Measurements from ENCODE around the gene SERPINB13.

The SERPINB13 gene, protein sequence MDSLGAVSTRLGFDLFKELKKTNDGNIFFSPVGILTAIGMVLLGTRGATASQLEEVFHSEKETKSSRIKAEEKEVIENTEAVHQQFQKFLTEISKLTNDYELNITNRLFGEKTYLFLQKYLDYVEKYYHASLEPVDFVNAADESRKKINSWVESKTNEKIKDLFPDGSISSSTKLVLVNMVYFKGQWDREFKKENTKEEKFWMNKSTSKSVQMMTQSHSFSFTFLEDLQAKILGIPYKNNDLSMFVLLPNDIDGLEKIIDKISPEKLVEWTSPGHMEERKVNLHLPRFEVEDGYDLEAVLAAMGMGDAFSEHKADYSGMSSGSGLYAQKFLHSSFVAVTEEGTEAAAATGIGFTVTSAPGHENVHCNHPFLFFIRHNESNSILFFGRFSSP

DNA sequence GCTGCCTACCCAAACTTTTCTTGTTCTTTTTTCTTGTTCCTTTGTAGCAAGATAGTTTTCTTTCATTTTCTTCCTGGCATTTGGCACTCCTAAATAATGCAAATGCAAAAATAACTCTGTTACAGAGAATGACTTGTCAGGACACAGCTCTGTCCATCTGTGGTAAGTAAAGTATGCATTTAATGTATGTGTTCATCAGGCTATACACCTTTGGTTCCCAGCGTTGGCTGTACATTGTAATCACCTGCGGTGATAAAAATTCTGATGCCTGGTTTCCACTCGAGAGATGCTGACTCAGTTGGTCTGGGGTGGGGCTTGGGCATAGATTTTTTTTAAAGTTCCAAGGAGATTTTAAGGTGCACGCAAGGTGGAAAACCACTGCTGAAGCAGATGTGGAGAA is at the start of gene SERPINB13:
Gene SERPINB13, plus strand, starts transcription at position 378 of the 400 bp plus-strand sequence. CDS start 1,325 bp downstream, outside the sequence.
- no peak for DNase-seq (ENCODE audit: low read depth, low spot score)

DNA sequence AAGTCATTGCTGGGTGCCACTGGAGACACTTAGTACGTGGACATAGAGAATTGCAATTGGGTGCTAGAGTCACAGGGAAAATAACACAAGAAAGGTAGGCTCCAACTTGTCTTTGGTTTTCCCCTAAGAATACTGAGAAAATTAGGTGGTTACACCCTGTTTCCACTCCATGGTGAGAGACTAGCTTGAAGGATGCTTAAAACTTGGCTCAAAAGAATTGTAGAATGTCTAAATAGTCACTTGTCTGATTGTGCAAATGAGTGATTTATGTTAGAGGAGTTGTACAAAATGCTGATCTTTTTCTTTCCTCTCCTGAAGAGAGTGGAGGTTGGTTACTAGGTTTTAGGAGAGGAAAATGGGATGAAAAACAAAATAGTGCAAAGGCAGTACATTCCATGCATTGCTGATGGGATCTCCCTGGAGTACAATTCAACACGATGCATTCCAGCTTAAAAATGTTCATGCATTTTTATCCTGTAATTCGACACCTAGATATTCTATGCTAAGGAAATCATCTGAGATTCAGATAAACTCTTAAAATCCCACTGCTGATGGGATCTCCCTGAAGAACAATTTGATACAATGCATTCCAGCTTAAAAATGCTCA is 47.1 kb upstream of the SERPINB13 start:
- no peak for DNase-seq (ENCODE audit: low read depth, low spot score)

DNA sequence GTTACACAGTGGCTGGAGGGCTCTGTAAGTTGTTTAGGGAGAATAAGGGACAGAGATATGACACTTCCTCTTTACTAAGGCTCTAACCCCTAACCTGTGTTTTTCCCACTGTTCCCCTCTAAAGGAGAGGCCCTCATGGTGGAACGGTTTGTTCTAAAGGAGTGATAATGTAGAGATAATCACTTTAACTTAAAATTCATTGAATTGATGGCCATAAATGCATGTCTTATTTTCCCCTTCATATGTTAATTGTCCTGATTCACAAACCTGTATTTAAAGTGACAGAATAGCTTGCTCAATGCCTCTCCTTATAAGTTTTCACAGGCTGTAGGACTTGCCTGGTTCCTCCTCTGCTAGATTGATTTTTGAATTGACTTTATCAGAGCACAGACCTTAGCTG is 45.1 kb upstream of the SERPINB13 start, which contains the start of gene SERPINB12:
Gene SERPINB12, plus strand, starts transcription at position 301 of the 400 bp plus-strand sequence. CDS start 13,791 bp downstream, outside the sequence.
- no peak for DNase-seq (ENCODE audit: low read depth, low spot score)

DNA sequence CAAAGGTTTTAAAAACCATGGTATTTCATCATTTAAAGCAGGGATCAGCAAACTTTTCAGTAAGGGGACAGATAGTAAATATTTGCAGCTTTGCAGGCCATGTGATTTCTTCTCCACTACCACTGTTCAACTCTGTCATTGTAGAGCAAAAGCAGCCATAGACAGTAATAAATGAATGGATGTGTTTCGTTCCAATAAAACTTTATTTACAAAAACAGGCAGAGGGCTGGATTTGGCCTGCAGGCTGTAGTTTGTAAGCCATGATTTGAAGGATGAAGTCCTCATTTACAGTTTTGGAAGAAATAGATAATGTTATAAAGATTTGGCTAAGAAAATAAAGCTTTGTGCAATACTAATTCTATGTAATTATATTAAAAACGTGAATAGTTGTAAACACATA is 43.1 kb upstream of the SERPINB13 start:
- no peak for DNase-seq (ENCODE audit: low read depth, low spot score)

DNA sequence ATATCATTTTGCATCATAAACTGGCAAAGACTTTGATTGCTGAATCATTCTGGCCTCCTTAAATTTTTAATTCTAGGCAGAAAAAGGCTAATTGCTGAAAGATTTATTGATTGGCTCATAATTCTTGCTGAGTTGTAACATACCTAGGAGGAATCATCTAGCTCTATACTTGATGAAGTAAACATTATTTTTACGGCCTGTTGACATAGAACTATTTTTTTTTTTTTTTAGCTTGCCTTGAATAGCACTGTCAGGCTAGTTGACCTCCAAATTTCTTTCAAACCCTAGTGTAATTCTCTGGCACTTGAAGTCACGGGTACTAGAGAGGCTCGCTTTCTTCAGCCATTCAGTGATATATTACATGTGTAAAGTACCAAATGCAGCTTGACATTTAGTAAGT is 42.1 kb upstream of the SERPINB13 start:
- DNase-seq (ENCODE audit: low read depth, low spot score) = no peak

DNA sequence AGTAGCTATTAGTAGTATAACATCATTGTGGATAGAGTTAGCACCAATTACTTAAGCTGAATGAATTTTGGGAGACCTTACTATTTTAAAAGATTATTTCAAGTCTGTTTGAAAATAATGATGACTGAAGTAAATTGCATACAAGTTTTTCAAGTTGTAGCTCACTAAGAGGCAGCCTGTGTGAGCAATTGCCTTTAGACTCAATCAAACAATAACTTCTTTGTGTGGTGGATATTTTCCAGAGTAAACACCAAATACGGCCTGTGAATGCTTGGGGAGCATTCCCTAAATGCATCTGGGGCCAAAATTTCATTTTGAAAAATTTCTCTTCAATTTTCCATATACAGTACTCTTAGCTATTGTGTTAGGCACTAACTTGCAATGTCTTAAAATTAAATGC is 37.1 kb upstream of the SERPINB13 start:
- DNase-seq (ENCODE audit: low read depth, low spot score) = no peak

DNA sequence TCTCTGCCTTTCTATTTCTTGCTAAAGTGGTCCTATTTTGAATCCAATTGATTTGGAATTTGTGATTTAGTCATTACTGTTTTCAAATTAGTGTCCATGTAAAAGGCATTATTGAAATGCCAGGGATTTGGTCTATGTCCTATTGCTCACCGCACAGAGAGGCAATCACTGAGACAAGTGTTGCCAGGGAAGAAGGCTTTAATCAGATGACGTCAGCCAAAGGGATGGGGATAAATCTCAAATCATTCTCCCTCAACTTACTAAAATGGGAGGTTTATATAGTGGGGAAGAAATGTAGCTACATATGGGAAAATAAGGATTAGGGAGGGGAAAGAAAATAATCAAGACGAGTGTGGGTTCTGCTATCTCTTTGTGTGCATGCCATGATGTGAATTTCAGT is 35.4 kb upstream of the SERPINB13 start:
- no peak for DNase-seq (ENCODE audit: low read depth, low spot score)

DNA sequence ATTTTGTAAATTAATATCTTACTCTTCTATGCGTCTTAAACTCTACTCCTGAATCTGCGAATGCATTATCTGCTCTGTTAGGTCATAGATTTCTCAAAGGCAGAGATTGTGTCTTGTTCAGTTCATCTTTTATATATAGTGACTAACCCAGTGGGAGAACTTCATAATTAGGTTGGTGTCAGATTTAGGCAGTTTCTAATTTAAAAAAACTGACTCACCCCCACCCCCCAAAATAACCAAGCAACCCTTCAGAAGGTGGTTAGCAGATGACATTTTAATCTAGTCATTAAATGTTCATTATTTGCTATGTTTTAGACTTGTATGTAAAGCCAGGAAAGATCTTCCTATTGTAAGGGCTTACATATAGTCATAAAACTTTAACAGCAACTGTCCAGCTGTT is 34.6 kb upstream of the SERPINB13 start:
- no peak for DNase-seq (ENCODE audit: low read depth, low spot score)

DNA sequence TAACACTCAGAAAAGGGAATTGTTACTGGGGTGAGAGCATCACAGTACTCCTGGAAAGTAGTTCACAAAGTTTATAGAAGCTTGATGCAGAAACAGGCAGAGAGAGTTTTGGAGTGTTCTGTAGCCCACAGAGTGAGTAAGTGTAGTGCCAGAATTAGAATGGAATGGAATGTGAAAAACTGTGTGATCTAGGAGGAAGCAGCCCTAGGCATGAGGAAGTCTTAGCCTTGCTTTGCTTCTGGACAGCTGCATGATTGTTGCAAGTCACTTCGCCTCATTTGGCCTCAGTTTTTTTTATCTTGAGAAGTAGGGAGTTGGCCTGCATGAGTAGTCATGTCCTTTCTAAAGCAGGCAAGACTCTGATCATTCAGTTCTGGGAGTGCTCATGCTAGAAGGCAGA is 34.1 kb upstream of the SERPINB13 start:
- DNase-seq (ENCODE audit: low read depth, low spot score) = no peak

DNA sequence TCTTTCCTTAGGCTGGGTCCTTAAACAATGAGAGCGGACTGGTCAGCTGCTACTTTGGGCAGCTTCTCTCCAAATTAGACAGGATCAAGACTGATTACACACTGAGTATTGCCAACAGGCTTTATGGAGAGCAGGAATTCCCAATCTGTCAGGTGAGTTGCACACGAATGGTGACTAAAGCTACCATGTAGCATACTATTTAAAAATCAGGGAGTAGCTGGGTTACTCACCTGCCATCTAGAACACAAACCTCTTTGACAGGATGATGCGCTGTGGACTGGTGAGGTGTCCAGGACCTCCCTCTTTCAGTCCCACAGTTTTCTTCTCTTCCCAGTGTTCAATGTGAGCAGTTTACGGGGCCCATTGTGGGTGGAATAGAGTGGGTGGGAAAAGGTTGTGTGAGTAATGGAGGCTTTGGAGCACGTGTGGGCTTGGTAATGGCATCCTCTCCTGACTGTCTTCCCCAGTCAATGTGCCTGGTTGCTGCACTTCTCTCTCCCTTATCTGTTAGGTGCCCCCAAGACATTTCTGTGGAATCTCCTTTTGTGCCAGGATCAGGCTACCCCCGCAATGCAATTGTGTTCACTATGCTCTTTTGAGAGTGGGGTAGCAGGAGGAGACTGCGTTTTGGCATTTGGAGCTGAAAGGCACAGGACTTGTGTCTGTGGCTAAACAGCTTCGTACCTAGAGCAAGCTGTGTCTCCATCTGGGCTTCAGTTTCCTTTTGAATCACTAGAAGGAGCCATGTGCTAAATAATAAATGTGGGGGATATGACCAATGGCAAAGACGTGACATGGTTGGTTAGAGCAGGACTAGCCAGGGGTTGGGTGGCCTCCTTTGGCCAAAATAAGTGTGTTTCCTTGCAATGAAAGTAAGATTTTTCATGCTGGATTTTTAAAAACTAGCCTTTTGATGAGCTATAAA is 27.3 kb upstream of the SERPINB13 start:
- no peak for DNase-seq (ENCODE audit: low read depth, low spot score)

DNA sequence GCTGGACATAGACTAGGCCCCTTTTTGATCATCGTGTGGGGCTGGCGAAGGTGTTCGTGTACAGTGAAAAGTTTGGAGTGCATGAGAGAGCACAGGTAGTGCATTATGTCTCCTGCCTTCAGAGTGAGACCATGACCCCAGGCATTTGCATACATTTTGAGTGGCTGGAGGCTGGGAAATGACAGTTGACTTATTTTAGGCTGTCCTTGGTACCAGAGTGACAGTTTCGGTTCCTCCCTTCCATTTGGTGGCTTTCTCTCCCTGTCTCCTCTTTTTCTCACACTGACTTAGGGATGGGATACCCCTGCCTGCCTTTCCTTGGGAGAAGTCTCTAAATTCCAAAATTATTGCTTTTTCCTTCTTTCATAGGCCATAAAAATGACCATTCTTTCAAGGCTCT is 24.9 kb upstream of the SERPINB13 start:
- DNase-seq (ENCODE audit: low read depth, low spot score) = no peak

DNA sequence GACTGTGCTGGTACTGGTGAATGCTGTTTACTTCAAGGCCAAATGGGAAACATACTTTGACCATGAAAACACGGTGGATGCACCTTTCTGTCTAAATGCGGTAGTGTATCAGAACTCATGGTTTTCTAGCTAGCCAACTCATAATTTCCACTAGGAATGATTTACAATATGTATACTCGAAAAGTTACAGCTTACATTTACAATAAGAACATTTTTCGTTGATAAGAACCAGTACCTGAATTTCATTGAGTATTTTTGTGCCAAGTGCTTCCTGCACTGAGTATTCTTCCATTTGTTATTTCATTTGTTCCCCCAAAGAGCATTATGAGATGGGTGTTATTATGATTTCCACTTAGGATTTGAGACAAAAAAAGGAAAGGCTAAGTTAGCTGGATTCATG is 23.1 kb upstream of the SERPINB13 start:
- no peak for DNase-seq (ENCODE audit: low read depth, low spot score)

DNA sequence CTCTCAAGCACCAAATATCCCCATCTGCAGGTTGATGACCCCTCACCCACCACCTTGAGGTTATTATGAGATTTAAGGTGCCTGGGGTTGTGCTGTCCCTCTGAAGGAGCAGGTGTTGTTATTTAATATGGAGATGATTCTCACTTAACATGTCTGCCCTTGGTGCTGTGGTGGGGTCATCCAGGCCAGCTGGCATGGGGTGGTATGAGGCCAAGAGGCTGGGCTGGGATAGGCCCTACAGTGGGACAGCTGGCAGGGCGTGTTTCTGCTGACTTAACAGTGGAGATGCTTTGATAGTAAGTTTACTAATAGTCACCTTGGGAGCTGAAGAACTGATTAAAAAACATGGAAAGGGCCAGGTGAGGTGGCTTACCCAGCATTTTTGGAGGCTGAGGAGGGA is 22.6 kb upstream of the SERPINB13 start:
- no peak for DNase-seq (ENCODE audit: low read depth, low spot score)

DNA sequence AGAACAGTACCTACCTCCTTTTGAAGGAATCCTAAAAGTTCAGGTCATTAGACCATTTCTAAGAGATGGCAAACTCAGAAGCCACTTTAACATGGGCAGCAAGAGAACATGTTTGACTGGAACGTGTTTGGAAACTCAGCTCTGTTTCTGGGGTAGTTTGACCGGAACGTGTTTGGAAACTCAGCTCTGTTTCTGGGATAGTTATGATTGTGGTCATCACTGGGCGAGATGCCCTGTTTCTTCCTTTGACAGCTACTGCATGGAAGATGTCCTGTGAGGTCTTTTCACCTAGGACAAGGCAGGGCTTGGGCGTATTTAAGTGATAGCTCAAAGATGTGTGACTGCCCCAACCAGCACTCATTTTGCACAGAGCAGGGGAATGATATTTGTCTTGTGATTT is 19.9 kb upstream of the SERPINB13 start:
- DNase-seq (ENCODE audit: low read depth, low spot score) = no peak

DNA sequence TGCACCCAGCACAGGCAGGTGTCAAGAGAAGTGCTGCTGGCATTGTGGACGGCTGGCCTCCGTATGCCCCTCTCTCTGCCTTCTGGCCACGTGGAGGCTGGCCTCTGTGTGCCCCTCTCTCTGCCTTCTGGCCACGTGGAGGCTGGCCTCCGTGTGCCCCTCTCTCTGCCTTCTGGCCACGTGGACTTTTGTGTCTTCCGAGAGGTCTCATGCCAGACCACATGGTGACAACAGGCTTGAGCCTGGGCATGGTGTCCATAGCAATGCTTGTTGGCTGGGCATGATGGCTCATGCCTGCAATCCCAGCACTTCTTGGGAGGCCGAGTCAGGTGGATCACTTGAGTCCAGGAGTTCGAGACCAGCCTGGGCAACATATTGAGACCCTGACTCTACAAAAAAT is 19.3 kb upstream of the SERPINB13 start:
- DNase-seq (ENCODE audit: low read depth, low spot score) = no peak

DNA sequence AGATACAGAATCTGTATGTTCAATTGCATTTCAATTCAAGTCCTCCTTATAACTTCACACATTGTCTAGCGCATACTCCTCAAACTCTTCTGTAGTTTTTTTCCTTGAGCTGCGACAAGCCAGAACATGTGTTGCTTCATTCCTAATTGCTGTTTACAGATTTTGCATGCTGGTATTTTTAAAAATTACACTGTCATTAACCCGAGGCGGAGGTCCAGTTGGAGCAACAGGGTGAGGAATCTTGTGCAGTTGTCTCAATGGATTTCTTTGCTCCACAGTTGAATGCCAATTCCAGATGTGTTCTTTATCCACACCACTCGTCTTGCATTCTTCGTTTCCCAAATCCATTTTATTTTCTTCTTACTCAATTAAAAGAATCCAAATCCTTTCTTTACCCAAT is 16.4 kb upstream of the SERPINB13 start:
- no peak for DNase-seq (ENCODE audit: low read depth, low spot score)

DNA sequence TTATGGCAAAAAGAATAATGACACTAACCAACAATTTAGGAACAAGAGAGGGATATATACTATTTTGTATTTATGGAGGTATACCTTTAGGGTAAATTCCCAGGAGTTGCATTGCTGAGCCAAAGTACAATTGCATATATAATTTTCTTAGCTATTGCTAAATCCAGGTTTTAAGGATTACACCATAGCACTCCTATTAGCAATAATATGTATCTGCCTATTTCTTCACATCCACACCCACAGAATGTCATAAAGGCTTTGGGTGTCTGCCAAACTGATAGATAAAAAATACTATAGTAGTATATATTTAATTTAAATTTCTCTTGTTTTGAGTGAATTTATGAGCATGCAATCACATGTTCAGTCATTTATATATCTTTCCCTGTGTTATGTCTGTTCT is 11.5 kb upstream of the SERPINB13 start:
- no peak for DNase-seq (ENCODE audit: low read depth, low spot score)

DNA sequence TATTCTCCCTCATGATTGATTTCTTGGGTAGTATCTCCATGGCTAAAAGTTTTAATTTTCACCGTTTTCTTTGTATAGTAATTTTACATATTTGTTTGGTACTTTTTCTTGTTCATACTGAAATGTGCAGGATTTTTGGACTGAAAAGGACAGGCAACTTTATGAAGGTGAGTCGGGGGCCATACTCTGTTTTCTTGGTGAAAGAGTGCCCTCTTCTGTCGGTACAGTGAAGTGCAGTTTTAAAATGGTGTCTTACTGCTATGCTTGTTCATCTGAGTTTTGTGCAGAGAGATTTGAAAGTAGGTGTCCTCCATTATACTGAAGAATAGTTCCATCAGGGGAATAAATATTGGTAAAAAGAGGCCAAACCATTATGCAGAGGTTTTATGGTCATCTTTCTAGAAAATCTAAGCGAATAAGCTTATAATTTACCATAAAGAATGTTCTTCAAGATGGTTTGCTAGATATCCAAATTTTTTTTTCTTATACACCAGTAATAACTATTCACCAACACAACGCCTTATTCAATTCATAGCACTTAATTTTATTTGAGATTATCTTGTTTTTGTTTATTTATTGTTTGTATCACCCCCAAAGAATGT is 8.7 kb upstream of the SERPINB13 start:
- no peak for DNase-seq (ENCODE audit: low read depth, low spot score)

DNA sequence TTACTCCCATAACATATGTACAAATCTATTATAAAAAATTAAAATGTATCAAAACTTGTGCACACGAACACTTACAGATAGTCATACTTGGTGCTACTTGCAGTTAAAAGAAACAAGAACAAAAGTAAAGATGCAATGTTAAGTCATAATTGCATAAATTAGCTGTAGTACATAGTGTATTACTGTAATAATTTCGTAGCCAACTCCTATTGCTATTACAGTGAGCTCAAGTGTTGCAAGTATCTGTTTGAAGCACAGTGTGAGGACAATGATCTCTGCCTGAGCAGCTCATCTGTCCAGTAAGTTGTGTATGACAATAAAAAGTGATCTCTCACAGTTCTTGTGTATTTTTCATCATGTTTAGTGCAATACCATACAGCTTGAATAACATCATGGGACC is 7.5 kb upstream of the SERPINB13 start:
- no peak for DNase-seq (ENCODE audit: low read depth, low spot score)

DNA sequence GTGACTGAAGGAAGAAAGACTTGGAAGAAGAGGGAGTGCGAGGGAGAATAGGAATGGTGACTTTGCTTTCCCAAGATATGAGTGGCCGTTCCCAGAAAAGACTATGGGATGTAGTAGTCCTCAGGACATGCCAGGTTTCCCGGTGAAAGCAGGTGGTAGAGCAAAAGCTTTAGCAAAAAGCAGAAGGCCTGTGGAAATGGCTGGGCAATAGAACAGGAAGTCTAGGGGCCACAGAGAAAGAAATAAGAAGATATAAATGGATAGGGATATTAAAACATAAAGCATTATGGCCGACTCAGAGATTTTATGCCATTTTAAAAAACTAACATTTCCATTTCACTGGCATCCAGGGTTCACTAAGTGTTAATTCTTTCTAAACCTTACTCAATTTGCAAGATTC is 1.2 kb upstream of the SERPINB13 start:
- DNase-seq (ENCODE audit: low read depth, low spot score) = no peak

DNA sequence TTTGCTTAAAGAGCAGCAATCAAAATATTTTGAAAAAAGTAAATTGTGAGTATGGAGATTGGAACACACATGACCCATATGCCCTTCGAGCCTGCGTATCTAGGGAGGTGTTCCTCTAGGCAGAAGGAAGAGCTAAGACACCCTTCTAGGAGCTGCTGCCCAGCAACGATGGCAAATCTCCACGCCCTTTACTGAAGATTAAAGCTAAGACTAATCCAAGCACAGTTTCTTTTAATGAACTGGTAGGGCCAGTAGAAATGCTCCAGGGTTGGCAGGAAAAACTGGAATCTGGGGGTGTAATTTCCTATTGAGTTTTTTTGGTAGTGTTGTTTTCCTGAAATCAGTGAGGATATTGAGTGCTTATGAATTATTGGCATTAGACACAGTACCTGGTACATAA is 712 bp upstream of the SERPINB13 start:
- DNase-seq (ENCODE audit: low read depth, low spot score) = no peak

DNA sequence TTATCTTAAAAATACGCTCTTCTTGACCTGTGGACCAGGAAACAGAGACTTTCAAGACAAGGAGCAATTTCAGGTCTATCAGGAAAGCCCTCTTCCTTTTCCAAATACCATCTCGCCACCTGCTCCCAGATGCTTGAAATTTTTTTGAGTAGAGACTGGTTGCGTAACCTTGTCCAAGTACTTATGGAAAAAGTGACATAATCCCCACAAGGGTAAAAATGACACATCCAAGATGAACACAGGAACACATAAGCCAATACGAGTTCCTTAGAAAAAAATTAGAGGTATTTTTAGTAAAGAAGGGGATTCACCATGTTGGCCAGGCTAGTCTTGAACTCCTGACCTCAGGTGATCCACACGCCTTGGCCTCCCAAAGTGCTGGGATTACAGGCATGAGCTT is 1.8 kb downstream of the SERPINB13 start:
- no peak for DNase-seq (ENCODE audit: low read depth, low spot score)

Measured in activated naive CD8-positive, alpha-beta T cell treated with anti-CD3 and anti-CD28 coated beads, Interleukin-2, amount 50 U/mL, for 16 hours (primary cell).